Stimulated activated CD4-positive, alpha-beta T cell treated with anti-CD3 and anti-CD28 coated beads, Interleukin-15, amount 100 ng/mL, for 1 hour (primary cell): ENCODE measurements around the gene NCK2.

Source experiments
- DNase-seq, 2 donors: peaks; one replicate each; pipeline ENCODE4 v3.0.0-alpha.2; 2020; ENCODE audit warnings: low read depth in 1 of 2, low spot score in 1 of 2

The NCK2 gene

GRCh38 chr2:105911425-105911824 is 166.7 kb downstream of the NCK2 start:
- DNase-seq, result no peak

GRCh38 chr2:105912081-105912480 is 167.4 kb downstream of the NCK2 start:
- no peak for DNase-seq

GRCh38 chr2:105915005-105915558 is 170.4 kb downstream of the NCK2 start:
- DNase-seq, result no peak

GRCh38 chr2:105917226-105917625 is 172.5 kb downstream of the NCK2 start:
- no peak for DNase-seq

GRCh38 chr2:105917688-105918087 is 173.0 kb downstream of the NCK2 start:
- DNase-seq, result no peak

- DNase-seq, result no peak
Measured at GRCh38 chr2:105919191-105919811, 174.6 kb downstream of the NCK2 start.

GRCh38 chr2:105919826-105920225 is 175.1 kb downstream of the NCK2 start:
- peak; percentile 20 to 29 for DNase-seq

- no peak for DNase-seq
Measured at GRCh38 chr2:105924271-105924670, 179.6 kb downstream of the NCK2 start.

GRCh38 chr2:105924932-105925331 is 180.2 kb downstream of the NCK2 start:
- DNase-seq, result no peak

GRCh38 chr2:105925390-105925789 is 180.7 kb downstream of the NCK2 start:
- no peak for DNase-seq

- peak; percentile 9 to 20 for DNase-seq
Measured at GRCh38 chr2:105926960-105927678, 182.4 kb downstream of the NCK2 start.

- no peak for DNase-seq
Measured at GRCh38 chr2:105928086-105928485, 183.4 kb downstream of the NCK2 start.

GRCh38 chr2:105928563-105928962 is 183.9 kb downstream of the NCK2 start:
- DNase-seq, result no peak

GRCh38 chr2:105929516-105929915 is 184.8 kb downstream of the NCK2 start:
- DNase-seq, result peak in 1 of 2 donors; percentile 7

- no peak for DNase-seq
Measured at GRCh38 chr2:105932582-105932981, 187.9 kb downstream of the NCK2 start.

GRCh38 chr2:105933906-105934305 is 189.2 kb downstream of the NCK2 start:
- DNase-seq, result no peak

GRCh38 chr2:105934467-105934866 is 189.8 kb downstream of the NCK2 start:
- DNase-seq, result peak; percentile 9 to 18

GRCh38 chr2:105935063-105935462 is 190.4 kb downstream of the NCK2 start:
- no peak for DNase-seq

GRCh38 chr2:105936954-105937353 is 192.2 kb downstream of the NCK2 start:
- no peak for DNase-seq

- DNase-seq, result no peak
Measured at GRCh38 chr2:105937498-105938097, 192.9 kb downstream of the NCK2 start.
